NCI-H1092 treated with DMSO at 0.1 percent for 48 hours (cell line): ENCODE measurements around the gene ADAMTSL4.
"Not testable (repeated sequence)": the region's sequence is repeated elsewhere in the genome, so short reads cannot be mapped to it uniquely, and the experiment has no call there.

Experiments used
- DNase-seq: peaks from one replicate; lab custom pipeline; 2025; lab: John Stamatoyannopoulos, UW

ADAMTSL4 gene

GRCh38 chr1:150582371-150582770 is 33.2 kb downstream of the ADAMTSL4 start:
- DNase-seq = no peak

GRCh38 chr1:150596095-150596892 is 47.1 kb downstream of the ADAMTSL4 start:
- no peak for DNase-seq

- DNase-seq = no peak
Measured at GRCh38 chr1:150596976-150597375, 47.8 kb downstream of the ADAMTSL4 start.

GRCh38 chr1:150598346-150598745 is 49.1 kb downstream of the ADAMTSL4 start:
- not testable (repeated sequence) for DNase-seq

GRCh38 chr1:150601540-150601939 is 52.3 kb downstream of the ADAMTSL4 start:
- DNase-seq = no peak

GRCh38 chr1:150602372-150602771 is 53.2 kb downstream of the ADAMTSL4 start:
- DNase-seq = not testable (repeated sequence)

- no peak for DNase-seq
Measured at GRCh38 chr1:150603711-150604110, 54.5 kb downstream of the ADAMTSL4 start.

- no peak for DNase-seq
Measured at GRCh38 chr1:150604226-150604588, 55.0 kb downstream of the ADAMTSL4 start.

- DNase-seq = not testable (repeated sequence)
Measured at GRCh38 chr1:150605451-150605731, 56.2 kb downstream of the ADAMTSL4 start.

GRCh38 chr1:150606463-150607142 is 57.4 kb downstream of the ADAMTSL4 start:
- DNase-seq = no peak

- DNase-seq = no peak
Measured at GRCh38 chr1:150609732-150610131, 60.5 kb downstream of the ADAMTSL4 start.
